CD14-positive monocyte (primary cell): ENCODE results near the gene FREM3. TPM values are rescaled to one million over a fixed set of nuclear protein-coding genes. Genes with fewer than 3 reads are reported as not detected.

Experiments used
- DNase-seq, 3 donors: peaks; one replicate each; pipeline ENCODE4 v3.0.0-alpha.2; 2011 to 2022
- H2AFZ ChIP-seq: 2 replicates; pipeline ENCODE4 v1.6.0; 2012; ENCODE audit warnings: mild to moderate bottlenecking, low read depth, low read length, inconsistent platforms; ENCODE audit not compliant: insufficient read depth, poor library complexity, severe bottlenecking
- H3K27ac ChIP-seq, 2 donors: 1 replicate in 1 of 2; 2 replicates in 1 of 2; pipeline ENCODE4 v1.5.1; 2012 to 2013; ENCODE audit warnings: low read length in 2 of 2, control low read depth in 1 of 2, inconsistent platforms in 1 of 2, low read depth in 1 of 2, mild to moderate bottlenecking in 1 of 2
- H3K27me3 ChIP-seq, 2 donors: one replicate each; pipeline versions ENCODE4 v1.6.0 to v1.6.1; 2011 to 2013; ENCODE audit warnings: low read length in 2 of 2; ENCODE audit not compliant: control insufficient read depth in 2 of 2, insufficient read depth in 2 of 2
- H3K36me3 ChIP-seq, 2 donors: replicated peaks in 1 of 2; 1 replicate in 1 of 2; 2 replicates in 1 of 2; pipeline versions ENCODE4 v1.5.1 to v1.6.1; 2012 to 2013; ENCODE audit warnings: low read length in 2 of 2, control low read depth in 1 of 2, inconsistent platforms in 1 of 2, mild to moderate bottlenecking in 1 of 2; ENCODE audit not compliant: insufficient read depth in 2 of 2, control insufficient read depth in 1 of 2
- H3K4me1 ChIP-seq, 2 donors: 1 replicate in 1 of 2; 2 replicates in 1 of 2; pipeline versions ENCODE4 v1.5.1 to v1.6.1; 2012 to 2013; ENCODE audit warnings: low read length in 2 of 2, control low read depth in 1 of 2, inconsistent platforms in 1 of 2, mild to moderate bottlenecking in 1 of 2, moderate library complexity in 1 of 2; ENCODE audit not compliant: insufficient read depth in 2 of 2, control insufficient read depth in 1 of 2
- H3K4me2 ChIP-seq: replicated peaks from 2 replicates; pipeline ENCODE3; 2012; ENCODE audit warnings: low read length, moderate library complexity, mild to moderate bottlenecking; ENCODE audit not compliant: poor library complexity, severe bottlenecking; ENCODE audit errors: extremely low read depth
- H3K4me3 ChIP-seq, 3 experiments: fragments of 200-600 bp in 1 of 3; sonication (generic) in 1 of 3; replicated peaks in 1 of 3; 1 replicate in 2 of 3; 2 replicates in 1 of 3; pipeline ENCODE4 v1.5.1; 2011 to 2013; ENCODE audit warnings: low read length in 3 of 3, mild to moderate bottlenecking in 3 of 3, control low read depth in 2 of 3, low read depth in 2 of 3, inconsistent platforms in 1 of 3, moderate library complexity in 1 of 3
- H3K79me2 ChIP-seq: 2 replicates; pipeline ENCODE4 v1.6.0; 2012; ENCODE audit warnings: mild to moderate bottlenecking, control low read depth, inconsistent platforms, low read length, moderate library complexity; ENCODE audit not compliant: insufficient read depth
- H3K9ac ChIP-seq: 2 replicates; pipeline ENCODE4 v1.6.0; 2017; ENCODE audit warnings: low read length, mild to moderate bottlenecking; ENCODE audit not compliant: insufficient read depth, poor library complexity, severe bottlenecking
- H3K9me3 ChIP-seq, 2 donors: replicated peaks in 1 of 2; 1 replicate in 1 of 2; 2 replicates in 1 of 2; pipeline versions ENCODE4 v1.5.1 to v1.6.1; 2012 to 2013; ENCODE audit warnings: low read length in 2 of 2, control low read depth in 1 of 2; ENCODE audit not compliant: control insufficient read depth in 1 of 2, insufficient read depth in 1 of 2
- H4K20me1 ChIP-seq: 2 replicates; pipeline ENCODE4 v1.6.0; 2012; ENCODE audit warnings: mild to moderate bottlenecking, low read length, control low read depth, moderate library complexity; ENCODE audit not compliant: insufficient read depth
- H3K27ac Mint-ChIP-seq, 7 donors: one replicate each; pipeline ENCODE4 v1.8.0; 2020; ENCODE audit warnings: mild to moderate bottlenecking in 7 of 7, mixed read lengths in 7 of 7, moderate library complexity in 6 of 7, inconsistent platforms in 2 of 7
- H3K27me3 Mint-ChIP-seq, 3 donors: one replicate each; pipeline ENCODE4 v1.8.0; 2021 to 2022; ENCODE audit warnings: low read depth in 3 of 3, mild to moderate bottlenecking in 3 of 3, mixed read lengths in 3 of 3, moderate library complexity in 3 of 3, inconsistent platforms in 1 of 3
- H3K36me3 Mint-ChIP-seq, 2 donors: one replicate each; pipeline ENCODE4 v1.8.0; 2020; ENCODE audit warnings: mixed read lengths in 2 of 2, inconsistent platforms in 1 of 2, mild to moderate bottlenecking in 1 of 2
- H3K4me1 Mint-ChIP-seq: one replicate; pipeline ENCODE4 v1.8.0; 2020; ENCODE audit warnings: mild to moderate bottlenecking, mixed read lengths
- H3K4me3 Mint-ChIP-seq, 2 donors: one replicate each; pipeline ENCODE4 v1.8.0; 2020; ENCODE audit warnings: mild to moderate bottlenecking in 2 of 2, mixed read lengths in 2 of 2, moderate library complexity in 1 of 2
- H3K9me3 Mint-ChIP-seq, 7 donors: one replicate each; pipeline ENCODE4 v1.8.0; 2020 to 2022; ENCODE audit warnings: mixed read lengths in 7 of 7, mild to moderate bottlenecking in 6 of 7, moderate library complexity in 6 of 7, inconsistent platforms in 2 of 7
- WGBS: methylation state at CpG from one replicate; pipeline ENCODE4 v1.1.5; 2013; ENCODE audit warnings: missing lambda C conversion rate; ENCODE audit not compliant: insufficient coverage; 5-methylcytosine and 5-hydroxymethylcytosine counted together
- intact Hi-C, 2 donors: fragments of 100-400 bp; cut with micrococcal nuclease; formaldehyde crosslinking; loops; one replicate each; pipeline versions ENCODE4 v1.15.0 to v1.15.1; 2023
- polyA plus RNA-seq, 3 donors: library from polyadenylated mRNA; depleted of rRNA in 1 of 3; unstranded in 2 of 3; stranded (reverse) in 1 of 3; fragments of 300-500 nt in 2 of 3; fragments of >200 nt in 1 of 3; fragmentation: Illumina TruSeq in 2 of 3; gene quantifications; 1 replicate in 2 of 3; 2 replicates in 1 of 3; pipeline ENCODE4 v1.2.3, GENCODE V29; 2012 to 2021
- TF ChIP-seq, protein P1 (sequence below): fragments of 200-600 bp; IDR thresholded peaks from one replicate; pipeline ENCODE4 v1.8.0; 2022; ENCODE audit warnings: antibody characterized with exemption, mild to moderate bottlenecking

The FREM3 gene
- polyA plus RNA-seq, 3 donors: not detected

DNA sequence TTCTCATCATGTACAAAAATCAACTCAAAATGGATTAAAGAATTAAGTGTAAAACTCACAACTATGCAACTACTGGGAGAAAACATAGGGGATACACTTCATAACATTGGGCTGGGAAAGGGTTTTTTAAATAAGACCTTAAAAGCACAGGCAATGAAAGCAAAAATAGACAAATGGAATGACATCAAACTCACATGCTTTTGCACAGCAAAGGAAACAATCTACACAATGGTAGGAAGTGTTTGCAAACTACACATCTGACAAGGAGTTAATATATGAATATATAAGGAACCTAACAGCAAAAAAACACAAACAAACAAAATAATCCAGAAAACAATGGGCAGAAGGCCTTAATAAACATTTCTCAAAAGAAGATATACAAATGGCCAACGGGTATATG, 57.9 kb downstream of the FREM3 start:
- H3K27me3 Mint-ChIP-seq: peaks cover 0 to 2% (median 0%) of the 10 kb centered on the region in 3 donors
- no CpG with 5 or more reads among the region's 1 CpG for WGBS
- H3K9me3 Mint-ChIP-seq: peaks cover 10 to 25% (median 15%) of the 10 kb centered on the region in 7 donors
- peaks cover 0 to under 1% of the 10 kb centered on the region in 2 donors for H3K27me3 ChIP-seq
- H4K20me1 ChIP-seq: no peaks in the 10 kb centered on the region
- no peak overlapping the region for H3K27ac Mint-ChIP-seq
- no peak for DNase-seq
- no peaks in the 10 kb centered on the region for H3K36me3 Mint-ChIP-seq
- TF ChIP-seq, protein P1, sequence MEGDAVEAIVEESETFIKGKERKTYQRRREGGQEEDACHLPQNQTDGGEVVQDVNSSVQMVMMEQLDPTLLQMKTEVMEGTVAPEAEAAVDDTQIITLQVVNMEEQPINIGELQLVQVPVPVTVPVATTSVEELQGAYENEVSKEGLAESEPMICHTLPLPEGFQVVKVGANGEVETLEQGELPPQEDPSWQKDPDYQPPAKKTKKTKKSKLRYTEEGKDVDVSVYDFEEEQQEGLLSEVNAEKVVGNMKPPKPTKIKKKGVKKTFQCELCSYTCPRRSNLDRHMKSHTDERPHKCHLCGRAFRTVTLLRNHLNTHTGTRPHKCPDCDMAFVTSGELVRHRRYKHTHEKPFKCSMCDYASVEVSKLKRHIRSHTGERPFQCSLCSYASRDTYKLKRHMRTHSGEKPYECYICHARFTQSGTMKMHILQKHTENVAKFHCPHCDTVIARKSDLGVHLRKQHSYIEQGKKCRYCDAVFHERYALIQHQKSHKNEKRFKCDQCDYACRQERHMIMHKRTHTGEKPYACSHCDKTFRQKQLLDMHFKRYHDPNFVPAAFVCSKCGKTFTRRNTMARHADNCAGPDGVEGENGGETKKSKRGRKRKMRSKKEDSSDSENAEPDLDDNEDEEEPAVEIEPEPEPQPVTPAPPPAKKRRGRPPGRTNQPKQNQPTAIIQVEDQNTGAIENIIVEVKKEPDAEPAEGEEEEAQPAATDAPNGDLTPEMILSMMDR: no peak
- H3K9ac ChIP-seq: no peak overlapping the region
- H3K4me3 ChIP-seq: no peak overlapping the region
- H3K4me1 Mint-ChIP-seq: no peaks in the 10 kb centered on the region
- H3K79me2 ChIP-seq: no peaks in the 10 kb centered on the region
- no peak overlapping the region for H2AFZ ChIP-seq
- no peak overlapping the region for H3K27ac ChIP-seq
- H3K4me2 ChIP-seq: no peak overlapping the region
- peaks cover 8 to 13% of the 10 kb centered on the region in 2 donors for H3K9me3 ChIP-seq
- no peaks in the 10 kb centered on the region for H3K4me1 ChIP-seq
- no peak overlapping the region for H3K4me3 Mint-ChIP-seq
- no peaks in the 10 kb centered on the region for H3K36me3 ChIP-seq
- intact Hi-C loops: no loop called here

DNA sequence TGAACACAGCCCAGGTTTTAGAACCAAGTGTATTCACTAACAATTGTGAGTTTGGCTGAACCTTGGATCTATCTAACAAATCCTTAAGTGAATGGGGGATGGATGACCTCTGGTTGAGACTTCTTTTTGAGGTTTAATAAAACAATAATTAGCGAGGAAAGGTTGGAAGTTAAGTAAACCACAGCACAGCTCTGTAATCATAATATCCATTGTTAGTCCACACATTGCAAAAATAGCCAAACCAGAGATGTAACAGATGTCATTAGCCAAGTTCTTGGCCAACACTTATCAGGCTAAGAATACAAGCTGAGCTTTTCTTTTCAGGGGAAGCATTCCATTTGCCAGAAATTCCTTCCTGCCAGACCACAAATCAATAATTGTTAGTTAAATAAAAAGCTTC, 59.1 kb downstream of the FREM3 start:
- peaks cover under 1 to 3% of the 10 kb centered on the region in 2 donors for H3K9me3 ChIP-seq
- intact Hi-C loops: no loop called here
- H3K4me2 ChIP-seq: no peak overlapping the region
- peaks cover 0 to 3% of the 10 kb centered on the region in 2 donors for H3K27me3 ChIP-seq
- H3K9me3 Mint-ChIP-seq: peaks cover 1 to 13% (median 3%) of the 10 kb centered on the region in 7 donors
- TF ChIP-seq, protein P1: no peak
- no peaks in the 10 kb centered on the region for H3K4me1 ChIP-seq
- no peaks in the 10 kb centered on the region for H3K36me3 Mint-ChIP-seq
- peaks cover 0 to 3% (median 0%) of the 10 kb centered on the region in 3 donors for H3K27me3 Mint-ChIP-seq
- no peak overlapping the region for H3K9ac ChIP-seq
- no CpG with 5 or more reads among the region's 1 CpG for WGBS
- no peak overlapping the region for H3K27ac Mint-ChIP-seq
- H3K36me3 ChIP-seq: no peaks in the 10 kb centered on the region
- no peak overlapping the region for H3K4me3 Mint-ChIP-seq
- no peaks in the 10 kb centered on the region for H3K79me2 ChIP-seq
- H4K20me1 ChIP-seq: no peaks in the 10 kb centered on the region
- H3K4me3 ChIP-seq: no peak overlapping the region
- DNase-seq: no peak
- H3K4me1 Mint-ChIP-seq: no peaks in the 10 kb centered on the region
- H2AFZ ChIP-seq: no peak overlapping the region
- H3K27ac ChIP-seq: no peak overlapping the region
